ENCODE results near the gene CRYBG3. TPM values are rescaled to one million over a fixed set of nuclear protein-coding genes. Genes with fewer than 3 reads are reported as not detected.

CRYBG3 gene
- total RNA-seq, 1 experiment from 2014 or later = 5.9 TPM

- Histone ChIP-seq H4K20me1 (ENCODE audit: control insufficient read depth, insufficient read depth, insufficient read length) (no peaks in the 10 kb centered on the region), H3K4ac (ENCODE audit: low read depth, low read length) (no peak overlapping the region), H2BK20ac (ENCODE audit: low read depth, low read length, poor library complexity, severe bottlenecking) (no peak overlapping the region), H3K27ac (ENCODE audit: insufficient read length, low read depth, low read length) (no peak overlapping the region), H3K9me3 (ENCODE audit: control insufficient read depth, low read depth, low read length) (no peaks in the 10 kb centered on the region), H3K27me3 (ENCODE audit: insufficient read depth, low read length) (no peaks in the 10 kb centered on the region), H2AFZ (ENCODE audit: low read length) (no peak overlapping the region), H3K79me2 (ENCODE audit: insufficient read depth, low read length) (no peaks in the 10 kb centered on the region), H3K56ac (ENCODE audit: insufficient read length, low read depth, low read length) (no peak overlapping the region), H2AK5ac (ENCODE audit: insufficient read length, low read length) (no peak overlapping the region), H3K4me2 (ENCODE audit: insufficient read depth, insufficient read length, low read length) (no peak overlapping the region), H2BK15ac (ENCODE audit: low read depth, low read length) (no peak overlapping the region), H3K23ac (ENCODE audit: insufficient read length, low read depth, low read length) (no peak overlapping the region), H2BK12ac (ENCODE audit: insufficient read length, low read depth, low read length) (no peak overlapping the region), H2BK5ac (ENCODE audit: insufficient read length, low read length) (no peak overlapping the region), H3K79me1 (ENCODE audit: insufficient read depth, low read depth, low read length, poor library complexity, severe bottlenecking) (no peaks in the 10 kb centered on the region), H3K14ac (ENCODE audit: insufficient read depth, low read length) (no peak overlapping the region), H2BK120ac (ENCODE audit: low read depth, low read length, poor library complexity, severe bottlenecking) (no peak overlapping the region), H3K4me1 (ENCODE audit: insufficient read depth, low read length) (no peaks in the 10 kb centered on the region), H3K23me2 (ENCODE audit: insufficient read length, low read depth, low read length, poor library complexity, severe bottlenecking) (no peaks in the 10 kb centered on the region), H3T11ph (ENCODE audit: low read length) (no peak overlapping the region), H4K91ac (ENCODE audit: insufficient read length, low read depth, low read length) (no peak overlapping the region), H3K18ac (ENCODE audit: insufficient read length, low read depth, low read length) (no peak overlapping the region), H4K5ac (ENCODE audit: insufficient read length, low read depth, low read length) (no peak overlapping the region), H3K9ac (ENCODE audit: extremely low read depth, insufficient read length, low read length) (no peak overlapping the region), H4K8ac (replicated peaks; ENCODE audit: insufficient read length, low read depth, low read length) (no peak overlapping the region)
- H3K4me1 Mint-ChIP-seq = no peaks in the 10 kb centered on the region
- H3K27me3 Mint-ChIP-seq (ENCODE audit: low read depth) = no peaks in the 10 kb centered on the region
- WGBS (ENCODE audit: extremely low coverage, insufficient read length, low lambda C conversion rate) = no CpG with 5 or more reads among the region's 1 CpG
- no peak for DNase-seq
- H3K9me3 Mint-ChIP-seq = no peaks in the 10 kb centered on the region
- H3K36me3 Mint-ChIP-seq (ENCODE audit: insufficient read depth in 1 of 3, low read depth in 3 of 3) = peaks cover 0 to 15% (median 7%) of the 10 kb centered on the region in 3 experiments; a peak in 4 of 7 replicates
- no peak overlapping the region for H3K27ac Mint-ChIP-seq
- peak; percentile 47; the same call in 2 of the 3 replicates for TF ChIP-seq CTCF (conservative IDR thresholded peaks at IDR 0.05)
- no peak overlapping the region for H3K4me3 Mint-ChIP-seq
These were observed 118.2 kb downstream of the CRYBG3 start for GRCh38 chr3:97940034-97940433.

Measured in H9 (cell line).